H1 (cell line): ENCODE data around the gene ACTA2. TPM values are rescaled to one million over a fixed set of nuclear protein-coding genes. Genes with fewer than 3 reads are reported as not detected.

Source experiments
- CTCF ChIA-PET: fragments of 300-600 bp; sonication (Branson Sonifier 250); formaldehyde crosslinking; loops from one replicate; lab custom pipeline; 2021; ENCODE audit not compliant: partially characterized antibody; lab: Charles Lee
- POLR2A ChIA-PET: fragments of 300-600 bp; sonication (Branson Sonifier 250); formaldehyde crosslinking; loops from one replicate; lab custom pipeline; 2021; ENCODE audit warnings: inconsistent platforms; ENCODE audit not compliant: partially characterized antibody; lab: Charles Lee
- DNase-seq, 2 experiments: peaks; one replicate each; pipeline versions ENCODE4 v3.0.0 to v3.0.0-alpha.2; 2010 to 2022; ENCODE audit warnings: low spot score in 2 of 2, low read depth in 1 of 2, mixed read lengths in 1 of 2
- FAIRE-seq: peaks from 2 replicates; lab custom pipeline; 2011; peaks lifted over from hg19 to GRCh38; lab: Jason Lieb, UNC
- H2AFZ ChIP-seq: 2 replicates; pipeline ENCODE4 v1.8.1; 2012; ENCODE audit warnings: low read length, inconsistent platforms
- H2AK5ac ChIP-seq: 2 replicates; pipeline ENCODE4 v1.6.1; 2013; ENCODE audit warnings: low read depth, low read length
- H2BK120ac ChIP-seq: replicated peaks from 2 replicates; pipeline ENCODE3; 2013; ENCODE audit warnings: low read depth, low read length, inconsistent platforms
- H2BK12ac ChIP-seq: 2 replicates; pipeline ENCODE4 v1.6.1; 2013; ENCODE audit warnings: low read depth, low read length
- H2BK15ac ChIP-seq: 2 replicates; pipeline ENCODE4 v1.6.1; 2013; ENCODE audit warnings: low read length
- H2BK20ac ChIP-seq: 2 replicates; pipeline ENCODE4 v1.6.1; 2013; ENCODE audit warnings: low read length
- H2BK5ac ChIP-seq: 2 replicates; pipeline ENCODE4 v1.6.1; 2013; ENCODE audit warnings: low read depth, low read length
- H3K14ac ChIP-seq: 2 replicates; pipeline ENCODE4 v1.6.1; 2013; ENCODE audit warnings: inconsistent platforms; ENCODE audit not compliant: insufficient read length
- H3K18ac ChIP-seq: 2 replicates; pipeline ENCODE4 v1.6.1; 2013; ENCODE audit warnings: low read length; ENCODE audit errors: extremely low read depth
- H3K23ac ChIP-seq: 2 replicates; pipeline ENCODE4 v1.6.1; 2013; ENCODE audit warnings: inconsistent platforms; ENCODE audit not compliant: insufficient read length
- H3K23me2 ChIP-seq: 2 replicates; pipeline ENCODE4 v1.6.1; 2013; ENCODE audit warnings: low read depth, low read length
- H3K27ac ChIP-seq: 2 replicates; pipeline ENCODE4 v1.6.1; 2011; ENCODE audit warnings: low read depth, low read length, inconsistent platforms
- H3K27me3 ChIP-seq, 4 experiments: replicated peaks in 1 of 4; 1 replicate in 1 of 4; 2 replicates in 3 of 4; pipeline versions ENCODE4 v1.6.1 to v1.8.1; 2011 to 2013; ENCODE audit warnings: low read length in 3 of 4, mild to moderate bottlenecking in 3 of 4, inconsistent platforms in 2 of 4, mixed read lengths in 2 of 4, moderate library complexity in 1 of 4; ENCODE audit not compliant: control insufficient read depth in 3 of 4, insufficient read depth in 3 of 4; ENCODE audit errors: extremely low read depth in 1 of 4
- H3K36me3 ChIP-seq, 4 experiments: 2 replicates each; pipeline versions ENCODE4 v1.6.1 to v1.8.1; 2011 to 2013; ENCODE audit warnings: mild to moderate bottlenecking in 4 of 4, low read length in 3 of 4, moderate library complexity in 2 of 4, control low read depth in 1 of 4, inconsistent platforms in 1 of 4; ENCODE audit not compliant: insufficient read depth in 4 of 4, control insufficient read depth in 2 of 4
- H3K4ac ChIP-seq: replicated peaks from 2 replicates; pipeline ENCODE3; 2013; ENCODE audit warnings: low read length, low read depth, mixed read lengths, inconsistent platforms; ENCODE audit not compliant: insufficient read length
- H3K4me1 ChIP-seq, 4 experiments: replicated peaks in 1 of 4; 1 replicate in 1 of 4; 2 replicates in 3 of 4; pipeline versions ENCODE4 v1.6.1 to v1.8.1; 2011 to 2013; ENCODE audit warnings: low read length in 3 of 4, inconsistent platforms in 2 of 4, mixed read lengths in 1 of 4; ENCODE audit not compliant: insufficient read depth in 4 of 4, control insufficient read depth in 3 of 4
- H3K4me2 ChIP-seq, 2 experiments: 2 replicates each; pipeline versions ENCODE4 v1.6.1 to v1.8.1; 2011 to 2013; ENCODE audit warnings: low read depth in 2 of 2, low read length in 2 of 2, control low read depth in 1 of 2, inconsistent platforms in 1 of 2, mild to moderate bottlenecking in 1 of 2; ENCODE audit not compliant: insufficient read depth in 1 of 2
- H3K4me3 ChIP-seq, 4 experiments: fragments of 200-600, 300-600 bp in 1 of 4; sonication (generic), shearing (Covaris generic), sonication (Bioruptor Twin) in 1 of 4; 2 replicates each; pipeline versions ENCODE4 v1.5.1 to v1.8.1; 2011 to 2016; ENCODE audit warnings: low read length in 4 of 4, low read depth in 3 of 4, control low read depth in 2 of 4, inconsistent platforms in 2 of 4, mild to moderate bottlenecking in 2 of 4, mixed read lengths in 1 of 4, moderate library complexity in 1 of 4; ENCODE audit not compliant: insufficient read depth in 2 of 4; ENCODE audit errors: extremely low read depth in 1 of 4
- H3K56ac ChIP-seq: replicated peaks from 2 replicates; pipeline ENCODE3; 2013; ENCODE audit warnings: low read depth, mild to moderate bottlenecking, mixed read lengths, low read length, inconsistent platforms; ENCODE audit not compliant: insufficient read length
- H3K79me1 ChIP-seq: 2 replicates; pipeline ENCODE4 v1.6.1; 2013; ENCODE audit warnings: low read depth, low read length, control low read depth
- H3K79me2 ChIP-seq, 2 experiments: 2 replicates each; pipeline versions ENCODE4 v1.6.1 to v1.8.1; 2012 to 2013; ENCODE audit warnings: low read length in 2 of 2, mild to moderate bottlenecking in 2 of 2, inconsistent platforms in 1 of 2; ENCODE audit not compliant: insufficient read depth in 2 of 2, control insufficient read depth in 1 of 2
- H3K9ac ChIP-seq, 4 experiments: replicated peaks in 1 of 4; 1 replicate in 1 of 4; 2 replicates in 3 of 4; pipeline versions ENCODE4 v1.6.1 to v1.8.1; 2011 to 2013; ENCODE audit warnings: low read depth in 3 of 4, low read length in 3 of 4, control low read depth in 2 of 4, mild to moderate bottlenecking in 2 of 4, moderate library complexity in 2 of 4, inconsistent platforms in 1 of 4; ENCODE audit errors: extremely low read depth in 1 of 4
- H3K9me3 ChIP-seq, 2 experiments: 2 replicates each; pipeline versions ENCODE4 v1.6.1 to v1.8.1; 2012 to 2013; ENCODE audit warnings: mild to moderate bottlenecking in 2 of 2, moderate library complexity in 2 of 2, control low read depth in 1 of 2, inconsistent platforms in 1 of 2, low read depth in 1 of 2, low read length in 1 of 2, mixed read lengths in 1 of 2; ENCODE audit not compliant: insufficient read depth in 2 of 2
- H4K20me1 ChIP-seq, 2 experiments: replicated peaks in 1 of 2; 2 replicates each; pipeline versions ENCODE3 to v1.8.1; 2011 to 2013; ENCODE audit warnings: inconsistent platforms in 2 of 2, low read length in 2 of 2, mild to moderate bottlenecking in 1 of 2; ENCODE audit not compliant: insufficient read depth in 2 of 2, control insufficient read depth in 1 of 2
- H4K5ac ChIP-seq: 2 replicates; pipeline ENCODE4 v1.6.1; 2013; ENCODE audit warnings: low read length, low read depth, mixed read lengths, inconsistent platforms; ENCODE audit not compliant: insufficient read length
- H4K8ac ChIP-seq: 2 replicates; pipeline ENCODE4 v1.8.0; 2013; ENCODE audit warnings: mild to moderate bottlenecking, moderate library complexity, low read length, inconsistent platforms; ENCODE audit not compliant: insufficient read depth; ENCODE audit errors: extremely low read depth
- H4K91ac ChIP-seq: replicated peaks from 2 replicates; pipeline ENCODE3; 2013; ENCODE audit warnings: low read length, mixed read lengths, inconsistent platforms; ENCODE audit not compliant: insufficient read length
- ASH2L ChIP-seq: fragments of 200-600, 300-600 bp; sonication (generic); IDR thresholded peaks from one replicate; pipeline ENCODE4 v1.7.1; 2017; ENCODE audit warnings: low read length
- BRCA1 ChIP-seq: IDR thresholded peaks from 2 replicates; pipeline ENCODE4 v1.6.1; 2012; ENCODE audit warnings: low read depth, low read length, improper control_type of control experiment
- CREB1 ChIP-seq: IDR thresholded peaks from 2 replicates; pipeline ENCODE4 v1.6.1; 2012; ENCODE audit warnings: inconsistent platforms
- MAX ChIP-seq: IDR thresholded peaks from 2 replicates; pipeline ENCODE4 v1.6.1; 2012; ENCODE audit warnings: inconsistent platforms
- NANOG ChIP-seq: IDR thresholded peaks from 2 replicates; pipeline ENCODE4 v1.6.1; 2011; ENCODE audit warnings: low read length, low read depth, mild to moderate bottlenecking, inconsistent platforms; ENCODE audit not compliant: insufficient read depth, poor library complexity, severe bottlenecking
- RNF2 ChIP-seq: fragments of 200-900, 300-1000 bp; sonication (generic); IDR thresholded peaks from 2 replicates; pipeline ENCODE4 v1.7.1; 2016; ENCODE audit warnings: borderline replicate concordance, low read depth, mild to moderate bottlenecking, antibody characterized with exemption, low read length; ENCODE audit not compliant: poor library complexity, severe bottlenecking; ENCODE audit errors: missing control alignments
- SIX5 ChIP-seq: IDR thresholded peaks from 2 replicates; pipeline ENCODE4 v1.6.1; 2011; ENCODE audit warnings: mild to moderate bottlenecking, low read depth, low read length
- SP4 ChIP-seq: IDR thresholded peaks from 2 replicates; pipeline ENCODE4 v1.6.1; 2012; ENCODE audit warnings: low read length, inconsistent platforms
- ZNF274 ChIP-seq: IDR thresholded peaks from 2 replicates; pipeline ENCODE4 v1.7.0; 2012; ENCODE audit warnings: low read length, borderline replicate concordance; ENCODE audit errors: extremely low read depth
- polyA plus RNA-seq, 7 experiments: library from polyadenylated mRNA; depleted of rRNA in 3 of 7; stranded (reverse) in 5 of 7; unstranded in 2 of 7; fragments of >200 nt in 5 of 7; fragments of 200-250 nt in 2 of 7; gene quantifications; 1 replicate in 5 of 7; 2 replicates in 1 of 7; 4 replicates in 1 of 7; pipeline versions ENCODE4 v1.2.1 to v1.2.3, GENCODE V29; 2011 to 2013; ENCODE audit warnings: missing spikeins in 2 of 7, mixed read lengths in 2 of 7
- total RNA-seq: library from RNA; stranded (reverse); fragmentation: NEBNext Ultra II Directional; extraction: Animal tissue kit (Norgen Biotek cat#: 25700); gene quantifications from 2 replicates; pipeline ENCODE4 v1.2.1, GENCODE V29; 2021
- TF ChIP-seq, protein P1 (sequence below): IDR thresholded peaks from 2 replicates; pipeline ENCODE4 v1.6.1; 2011; ENCODE audit warnings: low read depth, mild to moderate bottlenecking, low read length; ENCODE audit not compliant: insufficient read depth
- TF ChIP-seq, protein P2 (sequence below): IDR thresholded peaks from 2 replicates; pipeline ENCODE4 v1.6.1; 2011; ENCODE audit warnings: low read length, improper control_type of control experiment

ACTA2 gene
- total and polyA plus RNA-seq, 2 of the 8 experiments (the other 6 are each of a cell fraction or from before 2014, with no cell fraction given): 3.5 to 8.9 TPM

GRCh38 chr10:88984525-88984924 lies 32.0 kb upstream of the ACTA2 start:
- DNase-seq (no peak), FAIRE-seq (no peak)
- no peak overlapping the region for H3K14ac ChIP-seq
- H3K9me3 ChIP-seq: no peaks in the 10 kb centered on the region
- no peaks in the 10 kb centered on the region for H3K23me2 ChIP-seq
- H4K5ac ChIP-seq: no peak overlapping the region
- peaks cover 0 to 4% (median 0%) of the 10 kb centered on the region in 4 experiments; a peak in 1 of 7 replicates for H3K4me1 ChIP-seq
- no peak overlapping the region for H2AFZ ChIP-seq
- no peak overlapping the region for H3K56ac ChIP-seq
- H2BK20ac ChIP-seq: no peak overlapping the region
- no peak for TF ChIP-seq ASH2L
- TF ChIP-seq SIX5: no peak
- TF ChIP-seq, protein P1, sequence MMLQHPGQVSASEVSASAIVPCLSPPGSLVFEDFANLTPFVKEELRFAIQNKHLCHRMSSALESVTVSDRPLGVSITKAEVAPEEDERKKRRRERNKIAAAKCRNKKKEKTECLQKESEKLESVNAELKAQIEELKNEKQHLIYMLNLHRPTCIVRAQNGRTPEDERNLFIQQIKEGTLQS: no peak
- TF ChIP-seq NANOG: no peak
- no peak for TF ChIP-seq MAX
- no peak for TF ChIP-seq RNF2
- TF ChIP-seq BRCA1: no peak
- TF ChIP-seq CREB1: no peak
- no peak for TF ChIP-seq SP4
- TF ChIP-seq ZNF274: no peak
- TF ChIP-seq, protein P2, sequence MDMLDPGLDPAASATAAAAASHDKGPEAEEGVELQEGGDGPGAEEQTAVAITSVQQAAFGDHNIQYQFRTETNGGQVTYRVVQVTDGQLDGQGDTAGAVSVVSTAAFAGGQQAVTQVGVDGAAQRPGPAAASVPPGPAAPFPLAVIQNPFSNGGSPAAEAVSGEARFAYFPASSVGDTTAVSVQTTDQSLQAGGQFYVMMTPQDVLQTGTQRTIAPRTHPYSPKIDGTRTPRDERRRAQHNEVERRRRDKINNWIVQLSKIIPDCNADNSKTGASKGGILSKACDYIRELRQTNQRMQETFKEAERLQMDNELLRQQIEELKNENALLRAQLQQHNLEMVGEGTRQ: no peak
- POLR2A ChIA-PET: no interaction called here
- H4K91ac ChIP-seq: no peak overlapping the region
- no peak overlapping the region for H3K4ac ChIP-seq
- no peak overlapping the region for H2BK120ac ChIP-seq
- H3K4me3 ChIP-seq: no peak overlapping the region
- H3K4me2 ChIP-seq: no peak overlapping the region
- no peak overlapping the region for H2BK12ac ChIP-seq
- H2BK5ac ChIP-seq: no peak overlapping the region
- no peaks in the 10 kb centered on the region for H3K79me2 ChIP-seq
- no peak overlapping the region for H4K8ac ChIP-seq
- no peak overlapping the region for H3K27ac ChIP-seq
- no peak overlapping the region for H2BK15ac ChIP-seq
- no peaks in the 10 kb centered on the region for H4K20me1 ChIP-seq
- H3K23ac ChIP-seq: no peak overlapping the region
- no peak overlapping the region for H3K9ac ChIP-seq
- no peak overlapping the region for H2AK5ac ChIP-seq
- H3K79me1 ChIP-seq: no peaks in the 10 kb centered on the region
- CTCF ChIA-PET: interaction anchor here (2.9 kb wide), 1 partner anchor 52 kb away, joined by 12 read pairs; no protein-coding TSS in a partner anchor
- H3K36me3 ChIP-seq: no peaks in the 10 kb centered on the region
- no peak overlapping the region for H3K18ac ChIP-seq
- H3K27me3 ChIP-seq: peaks cover 0 to 3% (median 1%) of the 10 kb centered on the region in 4 experiments; a peak in 6 of 7 replicates
